Spleen (tissue), 13 donors: Measurements from ENCODE around the gene DPY19L2. TPM values are rescaled to one million over a fixed set of nuclear protein-coding genes. Genes with fewer than 3 reads are reported as not detected.
A peak's percentile ranks its signal among the peaks of the same experiment; 100 is the strongest.
"Not testable (repeated sequence)": the region's sequence is repeated elsewhere in the genome, so short reads cannot be mapped to it uniquely, and the experiment has no call there.

Experiments used
- DNase-seq: peaks from one replicate; pipeline ENCODE4 v3.0.0-alpha.2; 2020
- H3K27ac ChIP-seq, 8 donors: fragments of 200-600 bp; sonication (generic) in 7 of 8; 1 replicate in 4 of 8; 2 replicates in 4 of 8; pipeline versions ENCODE4 v1.5.0 to v1.8.0; 2016 to 2021; ENCODE audit warnings: inconsistent platforms in 4 of 8, mild to moderate bottlenecking in 4 of 8, moderate library complexity in 1 of 8
- H3K27me3 ChIP-seq, 7 donors: fragments of 200-600 bp; sonication (generic) in 6 of 7; replicated peaks in 1 of 7; 1 replicate in 4 of 7; 2 replicates in 3 of 7; pipeline versions ENCODE4 v1.5.0 to v1.8.0; 2016 to 2021; ENCODE audit warnings: inconsistent platforms in 3 of 7, mild to moderate bottlenecking in 1 of 7
- H3K36me3 ChIP-seq, 6 donors: fragments of 200-600 bp; sonication (generic) in 5 of 6; 1 replicate in 4 of 6; 2 replicates in 2 of 6; pipeline versions ENCODE4 v1.5.0 to v1.8.0; 2016 to 2021; ENCODE audit warnings: inconsistent platforms in 2 of 6
- H3K4me1 ChIP-seq, 6 donors: fragments of 200-600 bp; sonication (generic) in 5 of 6; 1 replicate in 3 of 6; 2 replicates in 3 of 6; pipeline versions ENCODE4 v1.5.0 to v1.8.0; 2016 to 2021; ENCODE audit warnings: inconsistent platforms in 3 of 6
- H3K4me3 ChIP-seq, 8 donors: fragments of 200-600 bp; sonication (generic) in 7 of 8; 1 replicate in 4 of 8; 2 replicates in 4 of 8; pipeline versions ENCODE4 v1.5.0 to v1.8.0; 2016 to 2021; ENCODE audit warnings: inconsistent platforms in 4 of 8, mild to moderate bottlenecking in 4 of 8, moderate library complexity in 2 of 8
- H3K9me3 ChIP-seq, 8 donors: fragments of 200-600 bp; sonication (generic) in 7 of 8; 1 replicate in 4 of 8; 2 replicates in 4 of 8; pipeline versions ENCODE4 v1.5.0 to v1.8.0; 2016 to 2021; ENCODE audit warnings: inconsistent platforms in 4 of 8
- POLR2AphosphoS5 ChIP-seq, 3 donors: sonication (generic); formaldehyde crosslinking; IDR thresholded peaks; one replicate each; pipeline ENCODE4 v1.5.1; 2017; ENCODE audit warnings: antibody characterized with exemption in 3 of 3
- WGBS, 5 donors: extraction: QIAGEN DNeasy Blood & Tissue Kit in 3 of 5; methylation state at CpG; one replicate each; pipeline versions ENCODE4 v1.1.5 to v1.1.7; 2013 to 2018; 5-methylcytosine and 5-hydroxymethylcytosine counted together
- intact Hi-C: fragments of 100-400 bp; cut with DNase I; formaldehyde crosslinking; loops from one replicate; pipeline ENCODE4 v1.15.0; 2023; ENCODE audit warnings: low total_unique reads
- long read RNA-seq, 2 donors: transcript quantifications; one replicate each; lab custom pipeline, GENCODE V29; 2026
- polyA plus RNA-seq, 3 donors: library from polyadenylated mRNA; stranded (reverse); fragments of 200-250 nt; gene quantifications; one replicate each; pipeline ENCODE4 v1.2.1, GENCODE V29; 2013
- total RNA-seq, 7 donors: library from RNA; depleted of rRNA in 3 of 7; stranded (reverse); fragments of >200 nt in 3 of 7; fragmentation: NEBNext Ultra II Directional in 4 of 7; extraction: Animal tissue kit (Norgen Biotek cat#: 25700) in 4 of 7; gene quantifications; one replicate each; pipeline versions ENCODE4 v1.1.0 to v1.2.1, GENCODE V29; 2016 to 2021
- TF ChIP-seq, protein P1 (sequence below), 11 experiments: fragments of 200-600 bp in 7 of 11; fragments of 450-650 bp in 4 of 11; sonication (generic) in 4 of 11; IDR thresholded peaks in 8 of 11; conservative IDR thresholded peaks in 3 of 11; 1 replicate in 7 of 11; 2 replicates in 4 of 11; pipeline versions ENCODE4 v1.4.0 to v1.8.0; 2016 to 2021; ENCODE audit warnings: antibody characterized with exemption in 11 of 11, inconsistent platforms in 4 of 11, mild to moderate bottlenecking in 1 of 11
- donor health status: healthy with polysubstance abuse.
- donor health status: DM: no; HTN: no; CAD: no; lungs with moderate emphysema.
- donor health status: DM: no; HTN: no; CAD: no.
- donor health status: Bipolar disorder and iron deficiency.
- donor health status: healthy.
- donor health status: DM: no; HTN: no; CAD: no.
- donor health status: DM: yes; HTN: yes; CAD: no.

Gene DPY19L2
- total RNA-seq (1 to 10 TPM; 1.2 to 6.7 (median 4.6) TPM), polyA plus RNA-seq (1 to 10 TPM; 2.9 to 3.7 (median 3.4) TPM)
- long read RNA-seq, donor 1, partial matches to known transcripts, result 0 of 4 reads
- long read RNA-seq, donor 1, other reads (novel, unspliced or antisense), result 0 of 4 reads
- long read RNA-seq, donor 2, result 0 reads

DNA sequence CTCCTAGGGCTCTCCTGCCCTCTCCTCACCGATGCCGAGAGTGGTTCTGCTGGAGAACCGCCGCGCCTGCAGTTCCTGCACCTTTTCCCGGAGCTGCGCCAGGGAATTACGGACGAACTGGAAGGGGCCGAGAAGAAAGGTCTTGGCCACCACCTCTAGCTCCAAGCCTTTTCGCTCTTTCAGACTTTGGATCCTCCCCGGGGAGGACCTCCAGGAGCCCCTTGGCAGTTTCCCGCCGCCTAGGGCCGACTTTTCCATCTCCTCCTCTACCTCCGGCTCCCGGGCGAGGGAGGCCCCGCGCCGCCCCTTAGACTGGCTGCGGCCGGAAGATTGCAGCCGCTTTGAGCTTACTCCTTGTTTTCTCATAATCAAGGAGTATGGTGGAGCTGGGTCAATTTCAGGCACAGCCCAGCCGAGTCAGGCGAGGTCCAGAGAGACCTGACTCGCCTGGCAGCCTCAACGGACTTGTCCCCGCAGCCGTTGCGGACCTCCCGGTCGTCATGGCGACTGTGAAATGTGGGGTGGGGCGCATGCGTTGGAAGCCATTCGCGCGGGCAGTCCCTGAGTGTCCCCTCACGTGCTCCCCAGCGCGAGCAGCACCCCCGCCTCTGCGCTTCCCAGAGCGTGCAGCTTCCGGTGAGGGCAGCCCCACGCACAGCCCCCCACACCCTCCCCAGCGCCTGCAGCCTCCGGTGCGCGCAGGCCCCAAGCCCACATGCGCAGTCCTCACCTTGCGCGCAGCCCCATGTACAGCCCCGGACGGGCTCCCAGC is at the start of gene DPY19L2:
DPY19L2 (minus strand) TSS at position 466 of the 772 bp plus-strand sequence; CDS start at position 366, 100 bp downstream.
- no peaks in the 10 kb centered on the region for H3K36me3 ChIP-seq
- H3K27ac ChIP-seq, result peak within 1 kb of the TSS in 7 of 8 donors; percentile 36 to 70 (median 51)
- intact Hi-C loops, result loop anchor here (10.0 kb wide), 2 partner anchors 137 to 587 kb away; no protein-coding TSS in a partner anchor
- 0 to 3% (median 1%) methylated on average over 46 to 56 of the region's 56 CpGs for WGBS, 5 donors
- peaks cover 0 to 27% (median 6%) of the 10 kb centered on the region in 7 donors for H3K27me3 ChIP-seq
- TF ChIP-seq, protein P1, sequence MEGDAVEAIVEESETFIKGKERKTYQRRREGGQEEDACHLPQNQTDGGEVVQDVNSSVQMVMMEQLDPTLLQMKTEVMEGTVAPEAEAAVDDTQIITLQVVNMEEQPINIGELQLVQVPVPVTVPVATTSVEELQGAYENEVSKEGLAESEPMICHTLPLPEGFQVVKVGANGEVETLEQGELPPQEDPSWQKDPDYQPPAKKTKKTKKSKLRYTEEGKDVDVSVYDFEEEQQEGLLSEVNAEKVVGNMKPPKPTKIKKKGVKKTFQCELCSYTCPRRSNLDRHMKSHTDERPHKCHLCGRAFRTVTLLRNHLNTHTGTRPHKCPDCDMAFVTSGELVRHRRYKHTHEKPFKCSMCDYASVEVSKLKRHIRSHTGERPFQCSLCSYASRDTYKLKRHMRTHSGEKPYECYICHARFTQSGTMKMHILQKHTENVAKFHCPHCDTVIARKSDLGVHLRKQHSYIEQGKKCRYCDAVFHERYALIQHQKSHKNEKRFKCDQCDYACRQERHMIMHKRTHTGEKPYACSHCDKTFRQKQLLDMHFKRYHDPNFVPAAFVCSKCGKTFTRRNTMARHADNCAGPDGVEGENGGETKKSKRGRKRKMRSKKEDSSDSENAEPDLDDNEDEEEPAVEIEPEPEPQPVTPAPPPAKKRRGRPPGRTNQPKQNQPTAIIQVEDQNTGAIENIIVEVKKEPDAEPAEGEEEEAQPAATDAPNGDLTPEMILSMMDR (IDR thresholded peaks at IDR 0.05 in 8 of 11, conservative IDR thresholded peaks at IDR 0.05 in 3 of 11), result no peak
- TF ChIP-seq POLR2AphosphoS5 (IDR thresholded peaks at IDR 0.05), result peak in 2 of 3 donors; percentile 43 to 44
- peaks cover 0 to 20% (median 11%) of the 10 kb centered on the region in 6 donors for H3K4me1 ChIP-seq
- DNase-seq, result peak; percentile 83
- peak within 1 kb of the TSS; percentile 47 to 75 (median 63) for H3K4me3 ChIP-seq
- H3K9me3 ChIP-seq, result no peaks in the 10 kb centered on the region

- H3K4me3 ChIP-seq, intact Hi-C loops: not testable (repeated sequence)
- WGBS, 5 donors, result 41 to 78% (median 72%) methylated on average over 4 of the region's 4 CpGs
These were observed 48.6 kb upstream of the DPY19L2 start for GRCh38 chr12:63716891-63717290.

GRCh38 chr12:63715107-63715625 is 46.9 kb upstream of the DPY19L2 start:
- intact Hi-C loops, DNase-seq, H3K27ac ChIP-seq, H3K27me3 ChIP-seq, H3K4me1 ChIP-seq, H3K36me3 ChIP-seq, H3K4me3 ChIP-seq, H3K9me3 ChIP-seq: not testable (repeated sequence)
- 61 to 76% (median 66%) methylated on average over 3 of the region's 3 CpGs for WGBS, 5 donors

More at GRCh38 chr12:63716891-63717290, 48.6 kb upstream of the DPY19L2 start:
- not testable (repeated sequence) for H3K4me1 ChIP-seq, H3K9me3 ChIP-seq, H3K36me3 ChIP-seq, H3K27me3 ChIP-seq, DNase-seq, H3K27ac ChIP-seq

DNA sequence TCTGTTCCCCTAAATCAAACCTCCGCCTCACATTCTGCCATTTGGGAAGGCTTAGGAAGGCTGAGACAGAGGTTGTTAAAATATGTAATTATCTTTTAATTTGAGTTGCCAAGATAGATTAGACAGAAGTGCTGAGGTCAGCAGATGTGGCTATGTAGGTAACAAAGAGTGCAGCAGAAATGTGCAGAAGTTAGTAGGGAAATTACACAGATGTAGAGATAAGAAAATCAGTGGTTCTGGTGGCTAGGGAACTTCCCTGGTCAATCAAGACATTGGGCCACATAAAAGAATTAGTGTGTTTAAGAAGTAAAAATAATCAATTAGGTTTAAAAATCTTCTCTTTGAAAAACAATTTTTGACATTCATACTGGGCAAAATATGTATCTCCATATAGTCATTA is 46.1 kb upstream of the DPY19L2 start:
- DNase-seq, H3K4me1 ChIP-seq, H3K27me3 ChIP-seq, H3K4me3 ChIP-seq, H3K9me3 ChIP-seq, H3K36me3 ChIP-seq, intact Hi-C loops, H3K27ac ChIP-seq: not testable (repeated sequence)
- 84 to 95% (median 93%) methylated on average over 1 of the region's 1 CpG for WGBS, 5 donors

GRCh38 chr12:63713681-63714075 is 45.4 kb upstream of the DPY19L2 start:
- DNase-seq, intact Hi-C loops, H3K36me3 ChIP-seq, H3K27me3 ChIP-seq, H3K9me3 ChIP-seq, H3K27ac ChIP-seq, H3K4me1 ChIP-seq, H3K4me3 ChIP-seq: not testable (repeated sequence)
- 45 to 61% (median 54%) methylated on average over 2 of the region's 2 CpGs for WGBS, 5 donors

DNA sequence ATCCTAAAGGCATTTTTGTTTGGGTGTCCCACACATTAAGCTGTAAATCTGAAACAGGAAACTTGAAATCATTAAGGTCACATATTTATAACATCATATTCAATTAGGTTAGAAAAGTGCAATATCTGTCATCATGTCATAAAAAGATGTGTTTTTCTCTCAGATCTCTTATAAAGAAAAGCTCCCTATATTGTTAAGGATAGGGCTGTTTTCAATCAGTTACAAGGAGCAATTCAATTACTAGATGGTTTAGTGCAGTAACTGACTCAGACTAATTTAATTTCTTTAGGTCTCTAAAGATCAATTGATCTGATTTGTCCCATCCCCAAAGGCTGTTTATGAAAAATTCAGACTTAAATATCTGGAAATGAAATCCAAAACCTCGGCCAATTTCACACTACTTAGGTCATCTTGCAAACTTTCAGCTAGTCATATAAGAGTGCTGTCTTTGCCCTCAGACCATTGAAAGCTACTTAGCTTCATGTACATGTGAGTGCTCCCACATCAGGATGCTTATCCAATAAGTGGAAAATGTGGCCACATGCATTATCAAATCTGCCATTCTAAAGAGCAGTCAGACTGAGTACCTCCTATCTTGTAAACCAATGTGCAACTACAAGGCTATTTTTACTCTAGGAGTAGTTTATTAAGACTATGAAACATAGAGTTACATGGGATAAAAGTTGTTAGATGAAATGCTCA is 44.8 kb upstream of the DPY19L2 start:
- intact Hi-C loops, result not testable (repeated sequence)

DNA sequence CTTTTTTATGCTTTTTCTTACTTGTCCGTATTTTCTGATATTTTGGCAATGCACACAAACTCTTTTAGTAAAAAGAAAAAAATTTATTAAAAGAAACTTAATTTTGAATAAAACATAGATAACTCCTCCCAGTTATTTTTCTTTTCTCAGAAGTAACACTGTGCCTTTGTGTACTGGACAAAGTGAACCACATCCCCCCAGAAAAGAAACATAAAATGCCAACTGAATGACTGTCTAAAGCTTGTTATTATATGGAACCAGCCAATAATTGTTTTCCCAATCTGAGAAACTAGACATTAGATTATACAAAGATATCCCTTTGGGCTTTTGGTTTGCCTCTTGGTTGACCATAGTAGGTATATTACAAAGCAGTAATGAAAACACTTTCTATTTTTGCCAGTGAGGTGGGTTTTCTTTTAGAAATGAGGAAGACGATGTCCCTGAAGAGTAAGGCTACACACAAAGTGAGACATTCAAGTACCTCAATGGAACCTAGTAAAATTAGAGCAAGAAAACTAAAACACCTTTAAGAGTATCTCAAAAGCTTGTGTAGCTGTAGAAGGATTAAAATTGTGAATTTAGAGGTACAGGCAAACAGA is 44.2 kb upstream of the DPY19L2 start:
- WGBS, 5 donors, result 74 to 86% (median 82%) methylated on average over 2 of the region's 2 CpGs
- H3K27ac ChIP-seq, H3K9me3 ChIP-seq, H3K4me3 ChIP-seq, DNase-seq, H3K27me3 ChIP-seq, H3K36me3 ChIP-seq, H3K4me1 ChIP-seq, intact Hi-C loops: not testable (repeated sequence)

More for the DNA sequence above, 44.8 kb upstream of the DPY19L2 start:
- H3K27me3 ChIP-seq, H3K9me3 ChIP-seq, H3K27ac ChIP-seq, H3K4me3 ChIP-seq, H3K36me3 ChIP-seq, DNase-seq, H3K4me1 ChIP-seq: not testable (repeated sequence)
- WGBS, 5 donors, result 64 to 92% (median 83%) methylated on average over 1 of the region's 1 CpG; no CpG with 5 or more reads in 2 of the 5 donors

DNA sequence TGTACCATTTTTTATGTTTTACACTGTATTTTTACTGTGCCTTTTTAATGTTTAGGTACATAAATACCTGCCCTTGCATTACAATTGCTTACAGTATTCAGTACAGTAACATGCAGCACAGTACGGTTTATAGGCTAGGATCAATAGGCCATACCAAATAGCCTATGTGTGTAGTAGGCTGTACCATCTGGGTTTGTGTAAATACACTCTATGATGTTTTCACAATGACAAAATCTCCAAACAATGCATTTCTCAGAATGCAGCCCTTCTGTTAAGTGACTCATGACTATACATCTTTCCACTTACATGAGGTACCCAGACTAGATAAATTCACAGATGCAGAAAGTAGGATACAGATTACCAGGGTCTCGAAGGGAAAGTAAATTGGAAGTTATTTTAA is 43.0 kb upstream of the DPY19L2 start:
- H3K9me3 ChIP-seq, H3K27me3 ChIP-seq, intact Hi-C loops, DNase-seq, H3K36me3 ChIP-seq, H3K27ac ChIP-seq, H3K4me1 ChIP-seq, H3K4me3 ChIP-seq: not testable (repeated sequence)
- WGBS, 5 donors, result 82 to 94% (median 85%) methylated on average over 2 of the region's 2 CpGs
